Endodermal cell (in vitro differentiated cells): ENCODE measurements around the gene SLU7. TPM values are rescaled to one million over a fixed set of nuclear protein-coding genes. Genes with fewer than 3 reads are reported as not detected.

Source experiments
- DNase-seq: peaks from one replicate; pipeline ENCODE4 v3.0.0-alpha.2; 2017
- H3K27ac ChIP-seq: 2 replicates; pipeline ENCODE4 v1.5.1; 2013; ENCODE audit warnings: mild to moderate bottlenecking, low read depth, low read length, moderate library complexity
- H3K27me3 ChIP-seq: 2 replicates; pipeline ENCODE4 v1.6.1; 2013; ENCODE audit warnings: mild to moderate bottlenecking, low read length, moderate library complexity; ENCODE audit not compliant: insufficient read depth, control insufficient read depth, poor library complexity, severe bottlenecking
- H3K36me3 ChIP-seq: 2 replicates; pipeline ENCODE4 v1.7.0; 2013; ENCODE audit warnings: mild to moderate bottlenecking, low read length, moderate library complexity; ENCODE audit not compliant: control insufficient read depth, insufficient read depth
- H3K4me1 ChIP-seq: one replicate; pipeline ENCODE4 v1.7.0; 2013; ENCODE audit warnings: low read length; ENCODE audit not compliant: control insufficient read depth, insufficient read depth
- H3K4me3 ChIP-seq: 2 replicates; pipeline ENCODE4 v1.5.1; 2013; ENCODE audit warnings: mild to moderate bottlenecking, low read length, moderate library complexity
- H3K9ac ChIP-seq: 2 replicates; pipeline ENCODE4 v1.6.1; 2013; ENCODE audit warnings: mild to moderate bottlenecking, low read length, moderate library complexity; ENCODE audit not compliant: poor library complexity, severe bottlenecking; ENCODE audit errors: extremely low read depth
- H3K9me3 ChIP-seq: 2 replicates; pipeline ENCODE4 v1.6.1; 2013; ENCODE audit warnings: mild to moderate bottlenecking, low read length, moderate library complexity; ENCODE audit not compliant: control insufficient read depth
- H3K27ac Mint-ChIP-seq: 2 replicates; pipeline ENCODE4 v1.8.0; 2020; ENCODE audit warnings: mixed read lengths
- H3K27me3 Mint-ChIP-seq: 2 replicates; pipeline ENCODE4 v1.8.0; 2021; ENCODE audit warnings: mild to moderate bottlenecking, mixed read lengths; ENCODE audit not compliant: insufficient read depth
- H3K36me3 Mint-ChIP-seq: 2 replicates; pipeline ENCODE4 v1.8.0; 2020; ENCODE audit warnings: low read depth, mixed read lengths
- H3K4me1 Mint-ChIP-seq: 2 replicates; pipeline ENCODE4 v1.8.0; 2020; ENCODE audit warnings: mixed read lengths
- H3K4me3 Mint-ChIP-seq: 2 replicates; pipeline ENCODE4 v1.8.0; 2020; ENCODE audit warnings: mild to moderate bottlenecking, moderate library complexity, mixed read lengths
- H3K9me3 Mint-ChIP-seq: 2 replicates; pipeline ENCODE4 v1.8.0; 2020; ENCODE audit warnings: mild to moderate bottlenecking, mixed read lengths
- WGBS, 2 experiments: methylation state at CpG; one replicate each; pipeline versions ENCODE4 v1.1.5 to v1.1.7; 2013; ENCODE audit warnings: missing lambda C conversion rate in 2 of 2, mixed read lengths in 1 of 2; ENCODE audit not compliant: insufficient coverage in 1 of 2, insufficient read length in 1 of 2; 5-methylcytosine and 5-hydroxymethylcytosine counted together
- total RNA-seq, 2 donors: library from RNA; stranded (reverse); fragmentation: NEBNext Ultra II Directional in 1 of 2; extraction: Animal tissue kit (Norgen Biotek cat#: 25700) in 1 of 2; gene quantifications; 2 replicates in 1 of 2; 3 replicates in 1 of 2; pipeline ENCODE4 v1.2.1, GENCODE V29; 2021
- TF ChIP-seq, protein P1 (sequence below): fragments of 200-600 bp; sonication (generic); conservative IDR thresholded peaks from 2 replicates; pipeline ENCODE4 v1.5.0; 2021; ENCODE audit warnings: antibody characterized with exemption, mild to moderate bottlenecking

The SLU7 gene
- total RNA-seq, 2 donors from 2014 or later = 36.8 to 47.5 TPM

DNA sequence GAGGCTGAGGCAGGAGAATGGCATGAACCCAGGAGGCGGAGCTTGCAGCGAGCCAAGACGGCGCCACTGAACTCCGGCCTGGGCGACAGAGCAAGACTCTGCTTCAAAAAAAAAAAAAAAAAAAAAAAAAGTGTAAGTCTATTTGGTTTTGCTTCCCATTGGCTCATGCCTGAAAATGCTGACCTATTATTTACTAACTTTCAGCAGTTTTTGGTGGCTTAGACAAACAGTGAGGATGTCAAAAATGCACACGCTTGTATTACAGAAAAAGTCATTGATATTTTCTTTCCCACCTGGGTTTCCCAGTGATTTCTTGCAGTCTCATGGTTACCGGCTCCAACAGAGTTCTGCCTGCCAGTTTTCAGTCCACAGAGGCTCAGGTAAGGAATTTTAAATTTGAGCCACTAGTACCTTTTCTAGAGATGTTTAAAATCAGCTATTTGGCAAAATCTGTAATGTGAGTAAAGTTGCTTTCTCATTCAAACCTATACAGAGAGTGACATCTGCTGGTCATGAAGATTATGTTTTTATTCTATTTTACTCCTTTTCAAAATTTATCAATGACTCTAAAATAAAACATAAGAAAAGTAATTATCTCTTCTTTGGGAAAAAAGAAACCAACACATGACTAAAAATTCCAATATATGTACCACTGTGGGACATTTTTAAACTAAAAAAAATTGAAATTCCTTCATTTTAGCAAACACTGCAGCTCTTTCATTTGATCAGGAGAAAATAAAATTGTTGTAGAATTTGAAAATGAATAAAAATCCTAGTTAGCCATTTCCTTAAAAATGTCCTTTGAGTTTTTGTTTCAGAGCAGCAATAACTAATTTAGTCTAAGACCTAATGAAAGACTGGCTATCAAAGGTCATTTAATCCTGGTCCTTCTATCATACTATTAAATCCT lies 27.8 kb downstream of the SLU7 start:
- Mint-ChIP-seq H3K4me3 (no peak overlapping the region), H3K27ac (no peak overlapping the region), H3K27me3 (no peaks in the 10 kb centered on the region), H3K4me1 (no peaks in the 10 kb centered on the region), H3K36me3 (peaks cover 5% of the 10 kb centered on the region), H3K9me3 (peaks cover 18% of the 10 kb centered on the region)
- DNase-seq = no peak
- H3K9me3 ChIP-seq = peaks cover 17% of the 10 kb centered on the region
- TF ChIP-seq, protein P1, sequence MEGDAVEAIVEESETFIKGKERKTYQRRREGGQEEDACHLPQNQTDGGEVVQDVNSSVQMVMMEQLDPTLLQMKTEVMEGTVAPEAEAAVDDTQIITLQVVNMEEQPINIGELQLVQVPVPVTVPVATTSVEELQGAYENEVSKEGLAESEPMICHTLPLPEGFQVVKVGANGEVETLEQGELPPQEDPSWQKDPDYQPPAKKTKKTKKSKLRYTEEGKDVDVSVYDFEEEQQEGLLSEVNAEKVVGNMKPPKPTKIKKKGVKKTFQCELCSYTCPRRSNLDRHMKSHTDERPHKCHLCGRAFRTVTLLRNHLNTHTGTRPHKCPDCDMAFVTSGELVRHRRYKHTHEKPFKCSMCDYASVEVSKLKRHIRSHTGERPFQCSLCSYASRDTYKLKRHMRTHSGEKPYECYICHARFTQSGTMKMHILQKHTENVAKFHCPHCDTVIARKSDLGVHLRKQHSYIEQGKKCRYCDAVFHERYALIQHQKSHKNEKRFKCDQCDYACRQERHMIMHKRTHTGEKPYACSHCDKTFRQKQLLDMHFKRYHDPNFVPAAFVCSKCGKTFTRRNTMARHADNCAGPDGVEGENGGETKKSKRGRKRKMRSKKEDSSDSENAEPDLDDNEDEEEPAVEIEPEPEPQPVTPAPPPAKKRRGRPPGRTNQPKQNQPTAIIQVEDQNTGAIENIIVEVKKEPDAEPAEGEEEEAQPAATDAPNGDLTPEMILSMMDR = peak; percentile 79
- H3K36me3 ChIP-seq = no peaks in the 10 kb centered on the region
- 78 to 81% methylated on average over 6 to 8 of the region's 8 CpGs for WGBS, 2 experiments
- H3K27ac ChIP-seq = no peak overlapping the region
- H3K9ac ChIP-seq = no peak overlapping the region
- H3K4me1 ChIP-seq = no peaks in the 10 kb centered on the region
- H3K4me3 ChIP-seq = no peak overlapping the region
- H3K27me3 ChIP-seq = no peaks in the 10 kb centered on the region

DNA sequence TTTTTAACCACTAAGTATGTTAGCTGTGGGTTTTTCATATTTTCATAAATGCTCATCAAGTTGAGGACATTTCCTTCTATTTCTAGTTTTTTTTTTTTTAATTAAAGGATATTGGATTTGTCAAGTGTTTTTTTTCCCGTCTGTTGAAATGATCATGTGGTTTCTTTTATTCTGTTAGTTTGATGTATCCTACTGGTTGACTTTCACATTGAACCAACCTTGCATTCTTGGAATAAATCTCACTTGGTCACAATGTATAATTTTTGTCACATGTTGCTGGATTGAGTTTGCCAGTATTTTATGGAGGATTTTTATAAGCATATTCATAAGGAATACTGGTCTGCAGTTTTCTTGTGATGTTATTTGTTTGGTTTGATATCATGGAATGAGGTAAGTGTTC lies 31.4 kb downstream of the SLU7 start:
- Mint-ChIP-seq H3K27me3 (no peaks in the 10 kb centered on the region), H3K4me3 (no peak overlapping the region), H3K9me3 (peaks cover 18% of the 10 kb centered on the region), H3K27ac (no peak overlapping the region), H3K4me1 (no peaks in the 10 kb centered on the region), H3K36me3 (peaks cover 5% of the 10 kb centered on the region)
- WGBS, 2 experiments = 94% methylated on average over 1 of the region's 1 CpG; no CpG with 5 or more reads in 1 of the 2 experiments
- Histone ChIP-seq H3K9ac (no peak overlapping the region), H3K4me1 (no peaks in the 10 kb centered on the region), H3K9me3 (peaks cover 17% of the 10 kb centered on the region), H3K27me3 (no peaks in the 10 kb centered on the region), H3K27ac (no peak overlapping the region), H3K36me3 (no peaks in the 10 kb centered on the region), H3K4me3 (no peak overlapping the region)
- TF ChIP-seq, protein P1 = no peak
- no peak for DNase-seq

DNA sequence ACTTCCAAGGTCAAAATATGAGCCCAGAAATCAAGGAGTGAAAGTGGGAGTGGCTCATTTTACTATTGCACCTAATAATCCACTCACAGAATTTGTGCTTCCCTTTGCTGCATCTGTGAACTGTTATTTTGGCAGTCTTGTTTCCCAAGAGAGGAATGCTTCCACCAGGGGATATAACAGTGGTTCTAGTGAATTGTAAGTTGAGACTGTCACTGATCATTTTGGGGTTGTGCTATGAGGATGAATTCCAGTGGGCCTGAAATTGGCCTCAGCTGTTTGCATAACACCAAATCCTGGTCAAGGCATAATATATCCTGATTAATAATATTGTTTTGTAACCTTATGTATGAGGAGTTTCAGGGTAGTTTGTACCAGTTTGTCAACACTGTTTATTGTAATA lies 33.4 kb downstream of the SLU7 start:
- peaks cover 5% of the 10 kb centered on the region for H3K36me3 Mint-ChIP-seq
- H3K27me3 ChIP-seq = no peaks in the 10 kb centered on the region
- H3K27me3 Mint-ChIP-seq = peaks cover 2% of the 10 kb centered on the region
- H3K4me1 ChIP-seq = no peaks in the 10 kb centered on the region
- H3K27ac ChIP-seq = no peak overlapping the region
- no peak overlapping the region for H3K27ac Mint-ChIP-seq
- H3K4me3 Mint-ChIP-seq = no peak overlapping the region
- H3K9me3 ChIP-seq = peaks cover 17% of the 10 kb centered on the region
- TF ChIP-seq, protein P1 = no peak
- no peak overlapping the region for H3K9ac ChIP-seq
- H3K9me3 Mint-ChIP-seq = peaks cover 16% of the 10 kb centered on the region
- no peaks in the 10 kb centered on the region for H3K36me3 ChIP-seq
- peaks cover 2% of the 10 kb centered on the region for H3K4me1 Mint-ChIP-seq
- no peak for DNase-seq
- no peak overlapping the region for H3K4me3 ChIP-seq
